Measurements from ENCODE around the gene PLCB1. TPM values are rescaled to one million over a fixed set of nuclear protein-coding genes. Genes with fewer than 3 reads are reported as not detected.

PLCB1 gene
- total and polyA plus RNA-seq, 2 of the 4 experiments (the other 2 are of a cell fraction): 5.6 to 16.1 TPM

GRCh38 chr20:8432435-8433148 is 300.5 kb downstream of the PLCB1 start:
- BruUV-seq (replicated peaks): no TSS peak
- no peaks in the 10 kb centered on the region for H4K20me1 ChIP-seq (ENCODE audit: insufficient read depth, low read length)
- H2BK15ac ChIP-seq (ENCODE audit: low read depth, low read length): no peak overlapping the region
- no peaks in the 10 kb centered on the region; the same call in 1 of the 2 replicates for H3K9me1 ChIP-seq (ENCODE audit: insufficient read depth, low read length)
- H3K79me1 ChIP-seq (ENCODE audit: low read depth in 1 of 2, low read length in 2 of 2): no peaks in the 10 kb centered on the region
- H3K4ac ChIP-seq (ENCODE audit: low read depth, low read length): no peak overlapping the region
- H2BK120ac ChIP-seq (ENCODE audit: low read depth, low read length): no peak overlapping the region
- peak overlapping the region in 1 of 2 experiments; percentile 18; a peak in 1 of 4 replicates for H4K8ac ChIP-seq (ENCODE audit: low read depth in 2 of 2, low read length in 2 of 2)
- H3K4me3 ChIP-seq (ENCODE audit: insufficient read depth, low read depth, low read length): no peak overlapping the region
- no peak overlapping the region for H3K9ac ChIP-seq (ENCODE audit: low read depth, low read length)
- in situ Hi-C loops (cut with MboI; ENCODE audit: low sequenced_read_pairs): no loop called here
- no peak overlapping the region for H3K14ac ChIP-seq (replicated peaks; ENCODE audit: low read depth, low read length)
- no peaks in the 10 kb centered on the region for H3K36me3 ChIP-seq (ENCODE audit: control insufficient read depth, insufficient read depth, low read length)
- DNase-seq: no peak
- no peak overlapping the region for H2AK5ac ChIP-seq (ENCODE audit: low read depth, low read length)
- ChIA-PET POLR2A (ENCODE audit: unreplicated experiment) (no interaction called here), CTCF (interaction anchor here (0.5 kb wide), 1 partner anchor 19 kb away, joined by 3 read pairs; no protein-coding TSS in a partner anchor)
- dilution Hi-C loops (cut with HindIII; ENCODE audit: low sequenced_read_pairs, unreplicated experiment): no loop called here
- WGBS, 2 experiments (ENCODE audit: extremely low coverage in 2 of 2, insufficient read length in 1 of 2): 53% methylated on average over 3 of the region's 7 CpGs; no CpG with 5 or more reads in 1 of the 2 experiments
- H3K56ac ChIP-seq (ENCODE audit: extremely low read depth, insufficient read depth, low read length): no peak overlapping the region
- H2AFZ ChIP-seq (replicated peaks; ENCODE audit: low read length, poor library complexity): no peak overlapping the region
- H3K27me3 ChIP-seq (ENCODE audit: control insufficient read depth, insufficient read depth, low read length): no peaks in the 10 kb centered on the region
- H4K91ac ChIP-seq (ENCODE audit: insufficient read depth, low read depth, low read length): no peak overlapping the region
- H2BK20ac ChIP-seq (ENCODE audit: low read depth, low read length): no peak overlapping the region
- intact Hi-C loops (cut with micrococcal nuclease): no loop called here
- no peak for ATAC-seq (ENCODE audit: low read depth)
- H3K27ac ChIP-seq (ENCODE audit: insufficient read depth, low read length): no peak overlapping the region
- H4K5ac ChIP-seq (ENCODE audit: low read depth, low read length): peak overlapping the region; percentile 17; the same call in 1 of the 2 replicates
- no peak overlapping the region for H3K18ac ChIP-seq (ENCODE audit: low read depth, low read length)
- peaks cover 1% of the 10 kb centered on the region; the same call in 1 of the 2 replicates for H3K4me1 ChIP-seq (ENCODE audit: control insufficient read depth, insufficient read depth, low read length)
- no peak overlapping the region for H2BK5ac ChIP-seq (ENCODE audit: low read depth, low read length, poor library complexity, severe bottlenecking)
- TF ChIP-seq MAFK (IDR thresholded peaks at IDR 0.05; ENCODE audit: low read depth, low read length): no peak
- TF ChIP-seq CEBPB (IDR thresholded peaks at IDR 0.05; ENCODE audit: low read depth, low read length): no peak
- no peak for TF ChIP-seq FOS (IDR thresholded peaks at IDR 0.05; ENCODE audit: low read depth, low read length)
- no peak for TF ChIP-seq POLR2A (IDR thresholded peaks at IDR 0.05; ENCODE audit: low read depth, low read length)
- TF ChIP-seq MAZ (IDR thresholded peaks at IDR 0.05; ENCODE audit: borderline replicate concordance, low read depth, low read length): no peak
- H3K9me3 ChIP-seq (ENCODE audit: control insufficient read depth, insufficient read depth, low read length): no peaks in the 10 kb centered on the region
- H2AK9ac ChIP-seq (replicated peaks; ENCODE audit: low read depth, low read length, poor library complexity): no peak overlapping the region
- H3K4me2 ChIP-seq (ENCODE audit: low read depth, low read length): no peak overlapping the region
- no peak overlapping the region for H3K23ac ChIP-seq (ENCODE audit: low read depth, low read length)
